ENCODE results near the gene OBP2B.

The OBP2B gene

DNA sequence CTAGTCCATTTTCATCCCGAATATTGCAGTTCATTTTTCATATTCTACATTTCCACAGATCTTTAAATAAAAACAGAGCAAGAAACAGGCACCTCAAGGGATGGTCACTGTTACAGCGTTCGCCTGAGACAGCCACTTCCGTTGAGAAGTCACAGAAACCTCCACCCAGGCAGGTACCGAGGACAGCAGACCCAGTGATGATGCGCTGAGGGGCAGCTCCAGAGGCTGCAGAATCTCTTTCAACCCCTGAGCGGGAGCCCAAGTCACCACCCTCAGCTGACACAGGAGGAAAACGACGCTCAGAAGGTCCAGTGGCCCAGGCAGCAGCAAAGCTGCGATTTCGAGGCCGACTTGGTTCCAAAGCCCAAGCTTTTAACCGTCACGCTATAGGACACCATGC, 33.2 kb upstream of the OBP2B start:
- Histone ChIP-seq H3K27me3 (ENCODE audit: insufficient read depth, poor library complexity, severe bottlenecking) (peaks cover 26% of the 10 kb centered on the region), H3K27ac (replicated peaks) (no peak overlapping the region), H3K4me3 (replicated peaks; ENCODE audit: insufficient read depth, low read length) (no peak overlapping the region)
- DNase-seq (ENCODE audit: low read depth in 1 of 2, low spot score in 1 of 2): no peak
- TF ChIP-seq, protein P1, sequence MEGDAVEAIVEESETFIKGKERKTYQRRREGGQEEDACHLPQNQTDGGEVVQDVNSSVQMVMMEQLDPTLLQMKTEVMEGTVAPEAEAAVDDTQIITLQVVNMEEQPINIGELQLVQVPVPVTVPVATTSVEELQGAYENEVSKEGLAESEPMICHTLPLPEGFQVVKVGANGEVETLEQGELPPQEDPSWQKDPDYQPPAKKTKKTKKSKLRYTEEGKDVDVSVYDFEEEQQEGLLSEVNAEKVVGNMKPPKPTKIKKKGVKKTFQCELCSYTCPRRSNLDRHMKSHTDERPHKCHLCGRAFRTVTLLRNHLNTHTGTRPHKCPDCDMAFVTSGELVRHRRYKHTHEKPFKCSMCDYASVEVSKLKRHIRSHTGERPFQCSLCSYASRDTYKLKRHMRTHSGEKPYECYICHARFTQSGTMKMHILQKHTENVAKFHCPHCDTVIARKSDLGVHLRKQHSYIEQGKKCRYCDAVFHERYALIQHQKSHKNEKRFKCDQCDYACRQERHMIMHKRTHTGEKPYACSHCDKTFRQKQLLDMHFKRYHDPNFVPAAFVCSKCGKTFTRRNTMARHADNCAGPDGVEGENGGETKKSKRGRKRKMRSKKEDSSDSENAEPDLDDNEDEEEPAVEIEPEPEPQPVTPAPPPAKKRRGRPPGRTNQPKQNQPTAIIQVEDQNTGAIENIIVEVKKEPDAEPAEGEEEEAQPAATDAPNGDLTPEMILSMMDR (IDR thresholded peaks at IDR 0.05; ENCODE audit: insufficient read depth, low read length): no peak
- TF ChIP-seq GABPA (IDR thresholded peaks at IDR 0.05; ENCODE audit: low read depth) (no peak), SPI1 (IDR thresholded peaks at IDR 0.05; ENCODE audit: borderline replicate concordance, low read depth) (no peak), POLR2AphosphoS5 (IDR thresholded peaks at IDR 0.05; ENCODE audit: low read depth) (no peak)
- TF ChIP-seq, protein P2, sequence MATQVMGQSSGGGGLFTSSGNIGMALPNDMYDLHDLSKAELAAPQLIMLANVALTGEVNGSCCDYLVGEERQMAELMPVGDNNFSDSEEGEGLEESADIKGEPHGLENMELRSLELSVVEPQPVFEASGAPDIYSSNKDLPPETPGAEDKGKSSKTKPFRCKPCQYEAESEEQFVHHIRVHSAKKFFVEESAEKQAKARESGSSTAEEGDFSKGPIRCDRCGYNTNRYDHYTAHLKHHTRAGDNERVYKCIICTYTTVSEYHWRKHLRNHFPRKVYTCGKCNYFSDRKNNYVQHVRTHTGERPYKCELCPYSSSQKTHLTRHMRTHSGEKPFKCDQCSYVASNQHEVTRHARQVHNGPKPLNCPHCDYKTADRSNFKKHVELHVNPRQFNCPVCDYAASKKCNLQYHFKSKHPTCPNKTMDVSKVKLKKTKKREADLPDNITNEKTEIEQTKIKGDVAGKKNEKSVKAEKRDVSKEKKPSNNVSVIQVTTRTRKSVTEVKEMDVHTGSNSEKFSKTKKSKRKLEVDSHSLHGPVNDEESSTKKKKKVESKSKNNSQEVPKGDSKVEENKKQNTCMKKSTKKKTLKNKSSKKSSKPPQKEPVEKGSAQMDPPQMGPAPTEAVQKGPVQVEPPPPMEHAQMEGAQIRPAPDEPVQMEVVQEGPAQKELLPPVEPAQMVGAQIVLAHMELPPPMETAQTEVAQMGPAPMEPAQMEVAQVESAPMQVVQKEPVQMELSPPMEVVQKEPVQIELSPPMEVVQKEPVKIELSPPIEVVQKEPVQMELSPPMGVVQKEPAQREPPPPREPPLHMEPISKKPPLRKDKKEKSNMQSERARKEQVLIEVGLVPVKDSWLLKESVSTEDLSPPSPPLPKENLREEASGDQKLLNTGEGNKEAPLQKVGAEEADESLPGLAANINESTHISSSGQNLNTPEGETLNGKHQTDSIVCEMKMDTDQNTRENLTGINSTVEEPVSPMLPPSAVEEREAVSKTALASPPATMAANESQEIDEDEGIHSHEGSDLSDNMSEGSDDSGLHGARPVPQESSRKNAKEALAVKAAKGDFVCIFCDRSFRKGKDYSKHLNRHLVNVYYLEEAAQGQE (IDR thresholded peaks at IDR 0.05; ENCODE audit: insufficient replicate concordance, low read depth): no peak

DNA sequence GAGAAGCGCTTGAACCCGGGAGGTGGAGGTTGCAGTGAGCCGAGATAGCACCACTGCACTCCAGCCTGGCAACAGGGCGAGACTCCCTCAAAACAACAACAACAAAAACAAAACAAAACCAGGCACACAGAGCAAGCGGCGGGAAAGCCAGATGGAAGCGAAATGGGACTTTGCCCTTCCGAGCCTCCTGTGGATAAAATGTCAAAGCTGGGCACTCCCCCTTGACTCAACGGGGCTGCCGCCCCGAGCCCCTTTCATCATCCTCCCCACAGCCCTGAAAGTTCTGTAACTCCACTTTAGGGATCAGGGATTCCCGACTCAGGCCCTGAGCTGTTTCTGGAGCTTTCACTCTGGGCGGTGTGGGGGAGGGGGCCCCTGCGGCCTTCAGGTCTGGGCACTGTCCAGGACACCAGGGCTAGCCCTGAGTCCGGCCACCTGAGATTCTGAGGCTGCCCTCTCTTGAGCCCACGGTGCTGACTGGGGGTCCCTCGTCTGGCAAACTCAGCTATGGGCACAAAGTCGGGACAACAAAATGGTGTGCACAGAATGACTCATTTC, 30.6 kb upstream of the OBP2B start:
- Histone ChIP-seq H3K27ac (replicated peaks) (no peak overlapping the region), H3K4me3 (replicated peaks; ENCODE audit: insufficient read depth, low read length) (no peak overlapping the region), H3K27me3 (ENCODE audit: insufficient read depth, poor library complexity, severe bottlenecking) (peaks cover 23% of the 10 kb centered on the region)
- no peak for TF ChIP-seq SPI1 (IDR thresholded peaks at IDR 0.05; ENCODE audit: borderline replicate concordance, low read depth)
- TF ChIP-seq GABPA (IDR thresholded peaks at IDR 0.05; ENCODE audit: low read depth): no peak
- no peak for TF ChIP-seq POLR2AphosphoS5 (IDR thresholded peaks at IDR 0.05; ENCODE audit: low read depth)
- TF ChIP-seq, protein P2 (IDR thresholded peaks at IDR 0.05; ENCODE audit: insufficient replicate concordance, low read depth): no peak
- TF ChIP-seq, protein P1 (IDR thresholded peaks at IDR 0.05; ENCODE audit: insufficient read depth, low read length): no peak
- DNase-seq (ENCODE audit: low read depth in 1 of 2, low spot score in 1 of 2): no peak

GRCh38 chr9:133238851-133239532, 29.9 kb upstream of the OBP2B start:
- no peak for TF ChIP-seq SPI1 (IDR thresholded peaks at IDR 0.05; ENCODE audit: borderline replicate concordance, low read depth)
- TF ChIP-seq, protein P2 (IDR thresholded peaks at IDR 0.05; ENCODE audit: insufficient replicate concordance, low read depth): no peak
- TF ChIP-seq, protein P1 (IDR thresholded peaks at IDR 0.05; ENCODE audit: insufficient read depth, low read length): peak; percentile 50
- DNase-seq (ENCODE audit: low read depth in 1 of 2, low spot score in 1 of 2): peak; percentile 6 to 40
- no peak overlapping the region for H3K27ac ChIP-seq (replicated peaks)
- no peak overlapping the region for H3K4me3 ChIP-seq (replicated peaks; ENCODE audit: insufficient read depth, low read length)
- H3K27me3 ChIP-seq (ENCODE audit: insufficient read depth, poor library complexity, severe bottlenecking): peaks cover 18% of the 10 kb centered on the region

All from HL-60 (cell line).